ENCODE measurements around the gene ZMIZ1. TPM values are rescaled to one million over a fixed set of nuclear protein-coding genes. Genes with fewer than 3 reads are reported as not detected.

ZMIZ1 gene
- total RNA-seq, 1 experiment from 2014 or later, result 42.3 TPM

DNA sequence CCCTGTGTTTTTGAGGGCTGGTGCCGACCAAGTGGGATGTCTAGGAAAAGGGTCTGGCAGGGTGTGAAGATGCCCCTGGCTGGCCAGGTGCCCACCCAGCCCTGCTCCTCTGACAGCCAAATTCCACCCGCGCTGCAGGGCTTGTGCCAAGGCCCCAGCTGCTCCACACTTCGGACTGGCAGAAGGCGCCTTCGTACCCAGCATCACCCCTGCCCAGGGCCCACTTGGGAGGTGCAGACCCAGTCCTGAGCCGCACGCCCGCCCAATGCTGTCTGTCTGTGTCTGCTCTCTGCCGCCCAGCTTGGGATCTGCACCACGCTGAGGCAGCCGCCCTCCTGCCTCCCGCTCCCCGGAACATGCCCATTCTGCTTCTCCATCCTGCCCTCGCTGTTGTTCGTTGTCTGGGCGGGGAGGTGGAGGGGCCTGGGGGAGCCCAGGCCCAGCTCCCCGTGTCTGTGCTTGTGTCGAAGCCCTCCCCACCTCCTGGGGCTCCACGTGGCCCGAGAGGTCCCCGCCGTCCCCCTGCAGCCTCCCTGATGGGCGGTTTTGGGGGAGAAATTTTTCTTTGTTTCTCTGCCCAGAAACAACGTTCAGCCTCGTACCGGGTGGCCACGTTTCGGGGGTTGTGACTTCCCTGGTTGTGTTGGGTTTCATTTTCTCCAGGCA is 241.6 kb downstream of the ZMIZ1 start:
- no peaks in the 10 kb centered on the region for H3K4me1 Mint-ChIP-seq (ENCODE audit: low read depth, unreplicated experiment)
- peaks cover 58% of the 10 kb centered on the region for H3K36me3 Mint-ChIP-seq (ENCODE audit: insufficient read depth, unreplicated experiment)

DNA sequence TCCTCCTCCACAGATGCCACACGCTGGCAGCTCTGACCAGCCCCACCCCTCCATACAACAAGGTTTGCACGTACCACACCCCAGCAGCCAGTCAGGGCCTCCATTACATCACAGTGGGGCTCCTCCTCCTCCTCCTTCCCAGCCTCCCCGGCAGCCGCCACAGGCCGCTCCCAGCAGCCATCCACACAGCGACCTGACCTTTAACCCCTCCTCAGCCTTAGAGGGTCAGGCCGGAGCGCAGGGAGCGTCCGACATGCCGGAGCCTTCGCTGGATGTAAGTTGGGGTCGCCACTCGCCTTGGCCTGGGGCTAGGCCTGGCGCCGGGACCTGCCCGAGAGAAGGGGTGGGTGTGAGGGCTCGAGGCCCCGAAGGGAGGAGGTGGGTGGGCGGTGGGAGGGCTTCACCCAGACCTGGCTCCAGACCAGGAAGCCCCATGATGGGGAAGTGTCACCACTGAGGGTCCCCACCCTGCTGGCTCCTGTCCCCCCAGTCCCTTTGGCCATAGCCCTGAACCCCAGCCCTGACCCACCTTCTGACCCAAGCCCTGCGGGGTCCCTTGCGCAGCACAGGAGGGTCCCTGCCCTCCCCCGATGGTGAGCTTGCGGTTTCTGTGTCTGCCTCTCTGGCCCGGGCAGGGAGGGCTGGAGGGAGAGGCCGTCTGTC is 242.3 kb downstream of the ZMIZ1 start:
- no peak overlapping the region for H3K4me3 ChIP-seq (ENCODE audit: low read depth, low read length)
- BruUV-seq (replicated peaks), result no TSS peak
- no peaks in the 10 kb centered on the region for H3K4me1 ChIP-seq
- H3K4me3 Mint-ChIP-seq (ENCODE audit: unreplicated experiment), result no peak overlapping the region
- H3K9me3 Mint-ChIP-seq (ENCODE audit: unreplicated experiment), result no peaks in the 10 kb centered on the region
- TF ChIP-seq, protein P1, sequence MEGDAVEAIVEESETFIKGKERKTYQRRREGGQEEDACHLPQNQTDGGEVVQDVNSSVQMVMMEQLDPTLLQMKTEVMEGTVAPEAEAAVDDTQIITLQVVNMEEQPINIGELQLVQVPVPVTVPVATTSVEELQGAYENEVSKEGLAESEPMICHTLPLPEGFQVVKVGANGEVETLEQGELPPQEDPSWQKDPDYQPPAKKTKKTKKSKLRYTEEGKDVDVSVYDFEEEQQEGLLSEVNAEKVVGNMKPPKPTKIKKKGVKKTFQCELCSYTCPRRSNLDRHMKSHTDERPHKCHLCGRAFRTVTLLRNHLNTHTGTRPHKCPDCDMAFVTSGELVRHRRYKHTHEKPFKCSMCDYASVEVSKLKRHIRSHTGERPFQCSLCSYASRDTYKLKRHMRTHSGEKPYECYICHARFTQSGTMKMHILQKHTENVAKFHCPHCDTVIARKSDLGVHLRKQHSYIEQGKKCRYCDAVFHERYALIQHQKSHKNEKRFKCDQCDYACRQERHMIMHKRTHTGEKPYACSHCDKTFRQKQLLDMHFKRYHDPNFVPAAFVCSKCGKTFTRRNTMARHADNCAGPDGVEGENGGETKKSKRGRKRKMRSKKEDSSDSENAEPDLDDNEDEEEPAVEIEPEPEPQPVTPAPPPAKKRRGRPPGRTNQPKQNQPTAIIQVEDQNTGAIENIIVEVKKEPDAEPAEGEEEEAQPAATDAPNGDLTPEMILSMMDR (IDR thresholded peaks at IDR 0.05; ENCODE audit: insufficient read depth in 1 of 2, low read depth in 1 of 2, low read length in 1 of 2, severe bottlenecking in 1 of 2, unreplicated experiment in 1 of 2), result no peak
- H3K27me3 ChIP-seq (replicated peaks; ENCODE audit: control insufficient read depth, insufficient read depth, low read length), result no peaks in the 10 kb centered on the region
- POLR2A ChIA-PET, result no interaction called here
- intact Hi-C loops (cut with micrococcal nuclease; ENCODE audit: unreplicated experiment), result no loop called here
- H3K36me3 Mint-ChIP-seq (ENCODE audit: insufficient read depth, unreplicated experiment), result peaks cover 53% of the 10 kb centered on the region
- H3K36me3 ChIP-seq (ENCODE audit: control insufficient read depth, insufficient read depth, low read length), result peaks cover 6% of the 10 kb centered on the region
- H3K27ac Mint-ChIP-seq (ENCODE audit: unreplicated experiment), result peak overlapping the region; percentile 27
- H3K4me1 Mint-ChIP-seq (ENCODE audit: low read depth, unreplicated experiment), result no peaks in the 10 kb centered on the region
- DNase-seq, result no peak
- CTCF ChIA-PET, result no interaction called here
- no peaks in the 10 kb centered on the region for H3K27me3 Mint-ChIP-seq (ENCODE audit: insufficient read depth, unreplicated experiment)
- no peaks in the 10 kb centered on the region for H3K9me3 ChIP-seq

More for the DNA sequence above, 241.6 kb downstream of the ZMIZ1 start:
- POLR2A ChIA-PET, result no interaction called here
- Mint-ChIP-seq H3K4me3 (ENCODE audit: unreplicated experiment) (no peak overlapping the region), H3K9me3 (ENCODE audit: unreplicated experiment) (no peaks in the 10 kb centered on the region), H3K27me3 (ENCODE audit: insufficient read depth, unreplicated experiment) (no peaks in the 10 kb centered on the region), H3K27ac (ENCODE audit: unreplicated experiment) (peak overlapping the region; percentile 27)
- Histone ChIP-seq H3K27me3 (replicated peaks; ENCODE audit: control insufficient read depth, insufficient read depth, low read length) (no peaks in the 10 kb centered on the region), H3K36me3 (ENCODE audit: control insufficient read depth, insufficient read depth, low read length) (peaks cover 6% of the 10 kb centered on the region), H3K4me3 (ENCODE audit: low read depth, low read length) (no peak overlapping the region), H3K9me3 (no peaks in the 10 kb centered on the region), H3K4me1 (no peaks in the 10 kb centered on the region)
- CTCF ChIA-PET, result no interaction called here
- intact Hi-C loops (cut with micrococcal nuclease; ENCODE audit: unreplicated experiment), result no loop called here
- no peak for DNase-seq
- no TSS peak for BruUV-seq (replicated peaks)
- TF ChIP-seq, protein P1 (IDR thresholded peaks at IDR 0.05; ENCODE audit: insufficient read depth in 1 of 2, low read depth in 1 of 2, low read length in 1 of 2, severe bottlenecking in 1 of 2, unreplicated experiment in 1 of 2), result no peak

DNA sequence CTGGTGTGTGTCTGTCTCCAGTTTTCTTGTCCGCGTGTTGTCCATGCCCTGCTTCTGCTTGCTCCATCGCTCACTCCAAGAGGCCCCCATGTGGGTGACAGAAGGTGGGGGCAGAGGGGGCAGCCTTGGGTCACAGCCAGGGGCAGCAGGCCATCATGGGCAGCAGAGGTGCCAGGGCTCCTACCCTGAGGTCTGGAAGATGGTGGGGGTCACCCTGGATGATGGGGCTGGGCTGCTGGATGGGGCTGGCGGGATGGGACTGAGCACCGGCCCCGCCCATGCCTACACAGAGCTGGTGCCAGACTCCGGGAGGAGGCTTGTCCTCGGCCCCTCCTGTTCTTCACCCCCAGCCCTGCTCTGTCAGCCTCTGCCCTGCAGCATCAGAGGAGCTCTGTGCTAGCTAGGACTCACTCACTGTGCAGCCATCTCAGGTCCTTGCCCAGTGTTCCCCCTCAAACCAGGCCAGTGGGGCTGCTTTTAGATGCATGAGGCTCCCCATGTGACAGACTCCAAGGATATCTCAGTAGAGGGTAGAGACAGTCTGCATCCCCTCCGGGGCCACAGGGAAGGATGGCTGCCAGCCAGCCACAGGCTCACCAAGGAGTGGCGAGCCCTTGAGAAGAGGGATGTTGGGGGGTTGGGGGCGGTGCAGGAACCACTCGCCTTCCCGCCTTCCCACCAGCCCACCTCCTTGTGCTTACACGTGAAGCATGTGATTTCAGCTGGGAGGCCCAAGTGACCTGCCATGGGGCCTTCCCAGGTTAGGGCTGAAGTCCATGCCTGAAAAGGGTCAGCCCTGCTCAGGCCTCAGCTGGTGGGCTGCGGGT is 243.0 kb downstream of the ZMIZ1 start:
- Histone ChIP-seq H3K9me3 (no peaks in the 10 kb centered on the region), H3K27me3 (replicated peaks; ENCODE audit: control insufficient read depth, insufficient read depth, low read length) (no peaks in the 10 kb centered on the region), H3K4me3 (ENCODE audit: low read depth, low read length) (no peak overlapping the region), H3K4me1 (no peaks in the 10 kb centered on the region), H3K36me3 (ENCODE audit: control insufficient read depth, insufficient read depth, low read length) (peaks cover 6% of the 10 kb centered on the region)
- H3K36me3 Mint-ChIP-seq (ENCODE audit: insufficient read depth, unreplicated experiment), result peaks cover 49% of the 10 kb centered on the region
- H3K9me3 Mint-ChIP-seq (ENCODE audit: unreplicated experiment), result no peaks in the 10 kb centered on the region
- TF ChIP-seq, protein P1 (IDR thresholded peaks at IDR 0.05; ENCODE audit: insufficient read depth in 1 of 2, low read depth in 1 of 2, low read length in 1 of 2, severe bottlenecking in 1 of 2, unreplicated experiment in 1 of 2), result no peak
- H3K27ac Mint-ChIP-seq (ENCODE audit: unreplicated experiment), result no peak overlapping the region
- intact Hi-C loops (cut with micrococcal nuclease; ENCODE audit: unreplicated experiment), result no loop called here
- ChIA-PET POLR2A (no interaction called here), CTCF (no interaction called here)
- no peaks in the 10 kb centered on the region for H3K27me3 Mint-ChIP-seq (ENCODE audit: insufficient read depth, unreplicated experiment)
- no TSS peak for BruUV-seq (replicated peaks)
- DNase-seq, result no peak
- no peaks in the 10 kb centered on the region for H3K4me1 Mint-ChIP-seq (ENCODE audit: low read depth, unreplicated experiment)
- H3K4me3 Mint-ChIP-seq (ENCODE audit: unreplicated experiment), result no peak overlapping the region

Measured in Caco-2 (cell line).